NCI-H187 treated with DMSO at 0.1 percent for 48 hours (cell line): Measurements from ENCODE around the gene GRM4.

Experiments
- DNase-seq: peaks from one replicate; lab custom pipeline; 2025; lab: John Stamatoyannopoulos, UW

The GRM4 gene

DNA sequence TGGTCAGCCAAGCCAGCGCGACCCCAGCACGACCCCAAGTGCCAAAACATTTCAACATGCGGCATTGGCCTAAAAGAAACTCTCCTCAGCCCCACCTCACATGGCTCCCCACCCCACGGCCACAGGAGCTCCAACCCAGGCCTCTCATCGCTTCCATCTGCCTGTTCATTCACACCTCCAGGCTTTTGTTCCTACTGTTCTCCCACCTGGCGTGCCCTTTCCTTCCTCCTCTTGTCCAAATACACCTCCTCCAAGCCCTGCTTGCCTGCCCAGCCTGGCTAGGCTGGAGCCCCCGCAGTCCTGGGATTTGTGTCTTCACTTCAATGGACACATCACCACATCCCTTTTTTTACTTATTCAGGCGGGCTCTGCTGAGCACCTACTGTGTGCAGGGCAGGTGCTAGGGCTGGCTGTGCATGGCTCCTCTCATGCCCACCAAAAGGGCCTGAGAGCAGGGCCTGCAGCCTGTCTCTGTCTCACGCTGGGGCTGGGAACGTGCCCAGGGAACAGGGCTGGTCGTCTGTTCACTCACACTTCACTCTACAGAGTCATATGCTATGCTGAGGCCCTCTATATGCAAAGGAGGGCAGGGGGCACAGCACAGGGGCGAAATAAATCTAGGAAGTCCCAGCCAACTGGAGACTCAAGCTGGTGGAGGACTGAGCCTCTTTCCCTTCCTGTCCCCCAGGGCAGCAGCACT is 61.1 kb downstream of the GRM4 start:
- DNase-seq, result no peak

DNA sequence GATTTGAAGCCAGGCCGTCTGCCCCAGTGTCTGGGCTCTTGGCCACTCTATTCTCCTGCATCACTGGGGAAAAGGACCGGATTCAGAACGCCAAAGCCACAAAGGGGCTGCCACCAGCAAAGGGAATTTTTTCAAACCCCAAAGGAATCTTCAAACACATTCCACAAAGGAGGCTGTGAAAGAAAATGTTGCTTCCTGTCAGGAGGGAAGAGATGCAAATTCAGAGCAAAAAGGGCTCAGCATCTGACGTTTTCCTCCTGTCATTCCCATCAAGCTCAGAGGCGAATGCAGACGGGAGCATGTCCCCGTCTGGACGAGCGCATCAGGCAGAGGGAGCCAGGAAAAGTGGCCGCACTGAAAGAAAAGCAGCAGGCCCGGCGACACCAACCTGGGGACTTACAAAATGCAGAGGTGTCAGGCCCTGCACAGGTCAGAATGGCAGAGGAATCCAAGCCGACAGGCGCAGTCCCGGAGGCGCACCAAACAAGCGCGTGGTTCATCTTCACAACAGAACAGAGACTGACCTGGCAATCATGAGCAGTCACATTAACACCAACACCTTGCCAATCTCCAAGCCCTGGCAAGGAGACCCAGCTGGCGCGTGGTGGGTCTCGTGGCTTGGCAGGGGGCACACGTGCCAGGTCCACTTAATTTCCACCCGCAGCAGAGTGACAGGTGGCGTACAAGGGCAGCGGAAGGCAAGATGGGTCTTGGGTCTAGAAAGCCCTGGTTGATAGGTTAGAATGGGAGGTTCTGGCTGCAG is 62.8 kb downstream of the GRM4 start:
- no peak for DNase-seq

- DNase-seq, result no peak
These were observed 63.5 kb downstream of the GRM4 start for GRCh38 chr6:34082348-34082747.

- no peak for DNase-seq
These were observed 65.5 kb downstream of the GRM4 start for GRCh38 chr6:34080357-34080756.

DNA sequence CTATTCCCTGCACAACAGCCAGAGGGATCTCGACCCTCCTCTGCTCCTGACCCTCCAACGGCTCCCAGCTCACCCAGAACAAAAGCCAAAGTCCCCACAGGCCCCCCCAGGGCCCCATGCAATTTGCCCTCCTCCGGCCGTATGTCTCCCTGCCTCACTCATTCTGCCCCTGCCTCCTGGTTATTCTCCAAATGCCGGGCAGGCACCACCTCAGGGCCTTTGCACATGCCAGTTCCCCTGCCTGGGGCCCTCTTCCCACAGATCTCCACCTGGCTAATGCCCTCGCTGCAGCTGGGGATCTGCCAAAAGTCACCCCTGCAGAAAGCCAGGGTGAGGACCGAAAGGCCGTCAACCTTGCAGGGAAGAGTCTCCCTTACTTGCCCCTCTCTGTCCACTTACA is 66.0 kb downstream of the GRM4 start:
- DNase-seq, result no peak

GRCh38 chr6:34075906-34076305 is 70.0 kb downstream of the GRM4 start:
- no peak for DNase-seq

- no peak for DNase-seq
These were observed 71.7 kb downstream of the GRM4 start for GRCh38 chr6:34074064-34074742.

DNA sequence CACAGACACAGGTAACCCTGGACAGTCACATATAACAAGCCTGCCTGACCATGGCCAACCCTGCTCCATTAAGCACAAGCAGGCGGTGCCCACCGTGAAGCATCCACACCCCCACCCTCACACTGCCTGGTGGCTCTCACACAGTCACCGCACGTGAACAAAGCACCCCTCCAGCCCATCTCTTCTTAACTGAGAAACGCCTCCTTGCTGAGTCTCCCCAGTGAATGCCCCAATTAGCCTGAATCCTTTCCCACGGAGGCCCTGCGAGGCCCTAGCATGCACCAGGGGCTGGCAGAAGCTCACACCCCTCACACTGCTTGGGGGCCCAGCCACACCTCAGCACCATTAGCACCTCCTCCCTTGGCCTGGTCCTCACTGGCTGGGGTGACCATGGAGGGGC is 72.3 kb downstream of the GRM4 start:
- DNase-seq, result no peak

GRCh38 chr6:34072727-34073126 is 73.2 kb downstream of the GRM4 start:
- DNase-seq, result no peak

- DNase-seq, result no peak
These were observed 74.0 kb downstream of the GRM4 start for GRCh38 chr6:34071884-34072379.

DNA sequence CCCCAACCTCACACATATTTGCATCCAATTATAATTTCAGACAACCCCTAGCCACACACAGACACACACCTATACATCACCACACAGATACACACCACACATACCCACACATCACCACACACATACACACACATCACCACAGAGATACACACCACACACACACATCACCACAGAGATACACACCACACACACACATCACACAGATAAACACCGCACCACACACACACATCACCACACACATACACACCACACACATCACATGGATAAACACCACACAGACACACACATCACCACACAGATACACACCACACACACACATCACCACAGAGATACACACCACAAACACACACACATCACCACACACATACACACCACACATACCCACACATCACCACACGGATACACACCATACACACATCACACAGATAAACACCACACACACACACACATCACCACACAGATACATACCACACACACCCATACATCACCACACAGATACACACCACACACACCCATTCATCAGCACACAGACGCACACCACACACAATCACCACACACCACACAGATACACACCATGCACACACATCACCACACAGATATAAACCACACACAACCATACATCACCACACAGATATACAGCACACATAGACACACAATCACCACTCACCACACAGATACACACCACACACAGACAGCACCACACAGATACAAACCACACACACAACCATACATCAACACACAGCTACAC is 74.6 kb downstream of the GRM4 start:
- no peak for DNase-seq

- no peak for DNase-seq
These were observed 75.4 kb downstream of the GRM4 start for GRCh38 chr6:34070315-34071135.

GRCh38 chr6:34068462-34069044 is 77.3 kb downstream of the GRM4 start:
- no peak for DNase-seq

GRCh38 chr6:34067814-34068213 is 78.1 kb downstream of the GRM4 start:
- no peak for DNase-seq

DNA sequence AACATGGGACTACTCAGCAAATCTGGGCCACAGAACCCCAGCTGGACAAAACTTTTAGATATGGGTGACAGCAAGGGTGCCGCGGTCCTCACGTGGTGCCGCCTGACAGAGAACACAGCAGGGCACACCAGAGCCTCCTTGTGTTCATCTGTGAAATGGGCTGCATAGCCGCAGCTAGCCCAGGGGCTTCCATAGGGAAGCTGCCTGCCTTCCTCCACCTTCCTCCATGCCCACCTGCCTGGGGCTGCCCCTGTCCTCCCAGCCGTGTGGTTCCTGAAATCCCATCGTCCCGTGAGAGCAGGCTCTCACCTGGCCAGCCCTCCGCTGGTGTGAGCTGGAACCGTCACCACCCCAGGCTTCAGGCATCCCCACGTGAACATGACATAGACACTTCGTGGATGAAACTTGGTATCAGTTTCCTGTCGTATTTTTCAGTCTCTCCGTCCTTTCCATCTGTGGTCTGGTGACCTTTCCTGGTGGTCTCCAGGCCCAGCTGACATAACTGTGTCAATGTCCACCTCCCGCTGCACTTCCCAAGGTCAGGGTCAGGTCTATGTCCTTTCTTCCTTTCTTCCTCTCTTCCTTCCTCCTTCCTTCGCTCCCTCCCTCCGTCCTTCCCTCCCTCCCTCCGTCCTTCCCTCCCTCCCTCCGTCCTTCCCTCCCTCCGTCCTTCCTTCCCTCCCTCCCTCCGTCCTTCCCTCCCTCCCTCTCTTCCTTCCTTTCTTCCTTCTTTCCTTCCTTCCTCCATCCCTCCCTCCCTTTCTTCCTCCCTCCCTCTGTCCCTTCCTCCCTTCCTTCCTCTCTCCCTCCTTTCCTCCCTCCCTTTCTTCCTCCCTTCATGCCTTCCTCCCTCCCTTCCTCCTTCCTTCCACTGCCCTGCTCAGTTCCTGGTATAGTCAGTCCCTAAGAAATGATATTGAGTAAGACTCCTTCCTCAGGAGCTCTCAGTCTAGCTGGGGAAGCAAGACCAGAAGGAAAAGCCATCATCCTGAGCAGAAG is 78.8 kb downstream of the GRM4 start:
- DNase-seq, result no peak

DNA sequence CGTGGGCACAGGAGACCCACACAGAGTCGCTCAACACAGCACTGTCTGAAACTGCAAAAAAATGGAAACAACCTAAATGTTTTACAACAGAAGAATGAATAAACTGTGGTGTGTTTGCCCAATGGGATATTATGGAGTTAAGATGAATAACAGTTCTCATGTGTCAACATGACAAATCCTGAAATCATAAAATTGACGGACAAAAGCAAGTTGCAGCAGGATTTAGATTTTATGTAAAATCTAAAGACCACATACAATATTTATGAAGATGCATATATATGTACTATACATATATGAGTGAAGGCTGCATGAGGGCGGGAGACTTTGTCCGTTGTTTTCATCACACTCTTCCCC is 79.7 kb downstream of the GRM4 start:
- no peak for DNase-seq

- DNase-seq, result no peak
These were observed 80.2 kb downstream of the GRM4 start for GRCh38 chr6:34065466-34066217.

DNA sequence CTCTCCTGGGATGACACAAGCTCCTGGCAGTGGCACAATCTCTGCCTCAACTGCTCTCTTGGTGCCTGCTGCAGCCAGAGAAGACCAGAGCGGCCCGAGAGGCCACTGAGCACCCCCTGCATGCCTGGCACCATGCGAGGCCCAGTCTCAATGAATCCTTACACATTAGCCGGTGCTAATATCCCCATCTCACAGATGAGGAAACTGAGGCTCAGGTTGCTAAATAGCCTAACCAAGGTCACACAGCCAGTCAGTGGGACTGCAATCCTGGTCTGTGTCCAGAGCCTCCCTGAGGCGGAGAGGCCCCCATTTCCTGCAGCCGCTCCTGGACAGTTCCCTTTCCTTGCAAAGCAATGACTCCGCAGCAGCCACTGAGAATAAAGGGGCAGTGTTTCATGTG is 81.2 kb downstream of the GRM4 start:
- no peak for DNase-seq

DNA sequence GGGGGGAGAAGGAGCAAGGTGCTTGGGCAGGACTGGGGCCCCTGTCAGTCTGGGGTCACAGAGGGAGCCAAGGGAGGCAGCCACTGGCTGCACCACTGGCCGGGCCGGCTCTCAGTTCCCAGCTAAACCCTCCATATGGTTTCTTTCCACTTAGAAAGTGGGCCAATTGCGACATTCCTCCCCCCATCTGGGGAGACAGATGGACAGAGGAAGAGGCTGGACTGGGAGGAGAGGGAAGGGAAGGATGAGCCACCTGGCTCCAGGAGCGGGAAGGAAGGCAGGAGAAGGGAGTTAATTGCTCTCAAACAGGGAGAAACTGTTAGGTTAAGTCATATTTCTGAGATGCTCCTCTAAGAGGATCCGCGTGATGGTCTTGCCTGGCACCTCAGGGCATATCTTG is 82.2 kb downstream of the GRM4 start:
- DNase-seq, result no peak
